ENCODE results near the gene KRTAP10-11.
A peak's percentile ranks its signal among the peaks of the same experiment; 100 is the strongest.

The KRTAP10-11 gene

GRCh38 chr21:44650973-44651675 lies 4.9 kb downstream of the KRTAP10-11 start:
- no peak overlapping the region for H3K9ac ChIP-seq (ENCODE audit: low read depth, low read length)
- H3K79me2 ChIP-seq (ENCODE audit: insufficient read depth, low read length) = no peaks in the 10 kb centered on the region
- no peak overlapping the region for H3K4me2 ChIP-seq (ENCODE audit: insufficient read depth, low read length)
- DNase-seq (no peak), ATAC-seq (ENCODE audit: insufficient read depth, low read depth) (no peak)
- H2AFZ ChIP-seq (ENCODE audit: low read depth, low read length) = no peak overlapping the region
- no peaks in the 10 kb centered on the region for H3K4me1 ChIP-seq (ENCODE audit: insufficient read depth, low read length)
- H3K27ac ChIP-seq (ENCODE audit: low read length) = no peak overlapping the region
- no peak for TF ChIP-seq CTCF (IDR thresholded peaks at IDR 0.05; ENCODE audit: borderline replicate concordance, extremely low read depth, low read length, poor library complexity, severe bottlenecking)
- no peak for TF ChIP-seq EZH2 (IDR thresholded peaks at IDR 0.05; ENCODE audit: borderline replicate concordance, low read depth, low read length, severe bottlenecking)
- H3K4me3 ChIP-seq (ENCODE audit: low read depth in 1 of 2, low read length in 2 of 2) = no peak overlapping the region
- peaks cover 2% of the 10 kb centered on the region for H3K9me3 ChIP-seq (ENCODE audit: insufficient read depth, low read length, severe bottlenecking)
- H3K27me3 ChIP-seq (ENCODE audit: insufficient read depth, low read length, poor library complexity) = no peaks in the 10 kb centered on the region
- H4K20me1 ChIP-seq (ENCODE audit: insufficient read depth, low read length) = no peaks in the 10 kb centered on the region
- H3K36me3 ChIP-seq (ENCODE audit: insufficient read depth, low read length) = no peaks in the 10 kb centered on the region

GRCh38 chr21:44653123-44653522 lies 6.9 kb downstream of the KRTAP10-11 start:
- H3K4me3 ChIP-seq (ENCODE audit: low read depth in 1 of 2, low read length in 2 of 2) = no peak overlapping the region
- H3K9me3 ChIP-seq (ENCODE audit: insufficient read depth, low read length, severe bottlenecking) = peaks cover 4% of the 10 kb centered on the region
- peaks cover 13% of the 10 kb centered on the region for H3K4me1 ChIP-seq (ENCODE audit: insufficient read depth, low read length)
- DNase-seq (no peak), ATAC-seq (ENCODE audit: insufficient read depth, low read depth) (no peak)
- H2AFZ ChIP-seq (ENCODE audit: low read depth, low read length) = no peak overlapping the region
- no peak overlapping the region for H3K4me2 ChIP-seq (ENCODE audit: insufficient read depth, low read length)
- H4K20me1 ChIP-seq (ENCODE audit: insufficient read depth, low read length) = no peaks in the 10 kb centered on the region
- H3K36me3 ChIP-seq (ENCODE audit: insufficient read depth, low read length) = no peaks in the 10 kb centered on the region
- TF ChIP-seq CTCF (IDR thresholded peaks at IDR 0.05; ENCODE audit: borderline replicate concordance, extremely low read depth, low read length, poor library complexity, severe bottlenecking) = no peak
- no peaks in the 10 kb centered on the region for H3K27me3 ChIP-seq (ENCODE audit: insufficient read depth, low read length, poor library complexity)
- no peaks in the 10 kb centered on the region for H3K79me2 ChIP-seq (ENCODE audit: insufficient read depth, low read length)
- no peak overlapping the region for H3K9ac ChIP-seq (ENCODE audit: low read depth, low read length)
- no peak overlapping the region for H3K27ac ChIP-seq (ENCODE audit: low read length)

- Histone ChIP-seq H3K4me1 (ENCODE audit: insufficient read depth, low read length) (peaks cover 21% of the 10 kb centered on the region), H3K36me3 (ENCODE audit: insufficient read depth, low read length) (no peaks in the 10 kb centered on the region), H3K4me2 (ENCODE audit: insufficient read depth, low read length) (no peak overlapping the region), H3K4me3 (ENCODE audit: low read depth in 1 of 2, low read length in 2 of 2) (no peak overlapping the region), H3K9ac (ENCODE audit: low read depth, low read length) (no peak overlapping the region), H3K27me3 (ENCODE audit: insufficient read depth, low read length, poor library complexity) (no peaks in the 10 kb centered on the region), H3K9me3 (ENCODE audit: insufficient read depth, low read length, severe bottlenecking) (peaks cover 4% of the 10 kb centered on the region), H3K79me2 (ENCODE audit: insufficient read depth, low read length) (no peaks in the 10 kb centered on the region), H4K20me1 (ENCODE audit: insufficient read depth, low read length) (no peaks in the 10 kb centered on the region), H2AFZ (ENCODE audit: low read depth, low read length) (no peak overlapping the region), H3K27ac (ENCODE audit: low read length) (no peak overlapping the region)
- TF ChIP-seq CTCF (IDR thresholded peaks at IDR 0.05; ENCODE audit: borderline replicate concordance, extremely low read depth, low read length, poor library complexity, severe bottlenecking) (no peak), EZH2 (IDR thresholded peaks at IDR 0.05; ENCODE audit: borderline replicate concordance, low read depth, low read length, severe bottlenecking) (no peak)
- ATAC-seq (ENCODE audit: insufficient read depth, low read depth) (peak; percentile 19; the same call in 2 of the 3 replicates), DNase-seq (no peak)
Measured at GRCh38 chr21:44653656-44654575, 7.7 kb downstream of the KRTAP10-11 start.

Data from DND-41 (cell line).